Measurements from ENCODE around the gene VOPP1.

Gene VOPP1

GRCh38 chr7:55426676-55427075 lies 145.6 kb downstream of the VOPP1 start:
- no peak for DNase-seq

GRCh38 chr7:55425141-55425752 lies 147.1 kb downstream of the VOPP1 start:
- DNase-seq, result no peak

GRCh38 chr7:55423891-55424290 lies 148.4 kb downstream of the VOPP1 start:
- no peak for DNase-seq

- no peak for DNase-seq
Measured at GRCh38 chr7:55423277-55423711, 149.0 kb downstream of the VOPP1 start.
